Measurements from ENCODE around the gene CDC42. TPM values are rescaled to one million over a fixed set of nuclear protein-coding genes. Genes with fewer than 3 reads are reported as not detected.

Gene CDC42
- total RNA-seq, 4 donors from 2014 or later, result 186 to 260 (median 205) TPM

DNA sequence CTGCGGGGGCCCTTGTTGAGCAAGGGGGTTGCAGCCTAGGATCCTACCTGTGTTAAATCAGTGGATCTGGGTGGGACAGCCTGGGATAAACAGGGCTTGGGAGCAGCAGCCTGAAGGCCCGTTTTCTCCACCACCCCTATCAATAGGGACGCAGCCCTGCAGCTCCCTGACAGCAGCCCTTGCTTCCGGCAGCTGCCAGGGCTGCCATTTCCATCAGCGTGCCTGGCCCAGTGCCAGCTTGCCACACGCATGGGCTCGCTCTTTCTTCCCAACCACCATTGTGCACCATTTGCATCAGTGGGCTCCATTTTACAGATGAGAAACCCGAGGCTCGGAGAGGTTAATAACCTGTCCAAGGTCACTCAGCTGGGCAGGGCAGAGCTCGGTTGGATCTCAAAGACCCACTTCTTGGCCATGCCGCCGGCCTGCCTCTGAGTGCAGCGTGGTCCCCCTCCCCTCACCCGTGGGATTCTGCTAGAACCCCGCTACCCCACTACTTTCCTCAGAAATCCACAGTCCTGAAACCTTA is 86.6 kb downstream of the CDC42 start:
- ATAC-seq (ENCODE audit: low FRiP score), result no peak
- no peak for TF ChIP-seq CTCF (IDR thresholded peaks at IDR 0.05)
- DNase-seq (ENCODE audit: low spot score), result no peak

- no peak for ATAC-seq (ENCODE audit: low FRiP score)
- DNase-seq (ENCODE audit: low spot score), result no peak
- no peak for TF ChIP-seq CTCF (IDR thresholded peaks at IDR 0.05)
These were observed 87.3 kb downstream of the CDC42 start for GRCh38 chr1:22139817-22140216.

Small RNA genes lying within 50 kb of the gene (small RNA-seq; reads per million reads assigned to genes)
- not detected for gene RN7SL186P
- gene RNU6-776P, result not detected

Other genes starting within 250 kb of the CDC42 start
- gene LDLRAD2, start 240.4 kb upstream of the CDC42 start, total RNA-seq, result not detected
- gene HSPG2, start 115.4 kb upstream of the CDC42 start, total RNA-seq, result 100 to 1,000 TPM in 3 of 4 donors, 10 to 100 TPM in 1; 66.0 to 496 (median 198) TPM
- gene CELA3B, start 75.7 kb upstream of the CDC42 start, total RNA-seq, result 1 to 10 TPM in 1 of 4 donors, not detected in 3; 2.0 TPM
- 1 to 10 TPM in 1 of 4 donors, under 1 TPM in 1, not detected in 2; 0.74 to 2.4 TPM for gene CELA3A, start 51.1 kb upstream of the CDC42 start, total RNA-seq
- 1 to 10 TPM in 1 of 4 donors, under 1 TPM in 2, not detected in 1; 0.28 to 1.6 (median 0.60) TPM for gene WNT4, start 90.4 kb downstream of the CDC42 start, total RNA-seq